ENCODE data around the gene CNGA4.
"Not testable (repeated sequence)": the region's sequence is repeated elsewhere in the genome, so short reads cannot be mapped to it uniquely, and the experiment has no call there.

CNGA4 gene

DNA sequence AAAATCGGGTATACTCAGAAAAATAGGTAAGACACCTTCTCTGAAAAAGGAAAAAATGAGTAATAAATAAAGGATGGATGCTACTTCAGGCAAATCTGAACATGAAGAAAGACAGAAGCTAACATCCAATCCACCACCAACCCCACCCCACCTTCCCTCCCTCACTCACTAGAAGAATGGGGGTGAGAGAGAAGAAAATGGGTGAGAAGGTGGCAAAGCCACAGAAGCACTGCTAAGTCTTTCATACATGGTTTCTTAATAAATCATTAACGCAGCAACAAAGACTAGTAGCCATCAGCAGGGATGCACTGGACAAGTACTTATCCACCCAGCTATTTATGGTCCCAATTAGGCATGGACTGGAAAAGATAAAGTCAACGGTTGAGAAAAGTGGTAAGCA, 10.4 kb upstream of the CNGA4 start:
- DNase-seq, result peak; percentile 6

DNA sequence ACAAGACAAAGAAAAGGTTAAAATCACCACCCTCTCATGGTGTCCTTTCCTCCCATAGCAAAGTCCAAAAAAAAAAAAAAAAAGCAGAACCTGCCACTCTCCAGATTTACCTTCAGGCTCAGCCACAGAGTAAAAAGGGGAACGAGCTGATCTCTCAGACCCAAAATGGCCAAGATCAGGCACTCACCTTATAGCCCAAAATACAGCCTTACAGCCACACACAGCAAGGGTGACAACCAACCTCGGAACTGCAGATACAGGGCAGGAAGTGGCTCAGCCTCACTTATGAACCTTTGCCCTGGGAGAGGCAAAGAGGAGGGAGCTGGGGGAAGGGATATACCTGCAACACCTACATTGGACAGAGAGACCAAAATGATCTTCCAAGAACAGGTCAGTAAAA, 9.0 kb upstream of the CNGA4 start:
- DNase-seq, result peak; percentile 30

DNA sequence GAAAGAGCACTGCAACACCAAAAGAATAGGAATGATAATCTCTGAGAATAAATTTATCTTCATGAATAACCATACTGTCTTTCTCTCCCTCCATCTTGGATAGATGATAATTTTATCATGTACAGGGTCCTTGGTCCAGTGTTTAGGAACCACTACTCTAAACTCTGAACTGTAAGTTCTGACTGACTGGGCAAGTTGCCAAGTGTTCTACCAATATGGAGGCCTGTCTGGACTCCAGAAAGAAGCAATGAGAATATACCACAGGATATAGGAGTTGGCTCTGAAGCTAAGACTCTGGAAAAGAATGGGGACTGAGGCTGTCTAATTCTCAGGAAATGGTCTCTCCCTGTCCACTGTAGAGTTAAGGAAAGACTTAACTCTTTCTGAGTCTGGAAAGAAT, 6.0 kb upstream of the CNGA4 start:
- DNase-seq, result no peak

DNA sequence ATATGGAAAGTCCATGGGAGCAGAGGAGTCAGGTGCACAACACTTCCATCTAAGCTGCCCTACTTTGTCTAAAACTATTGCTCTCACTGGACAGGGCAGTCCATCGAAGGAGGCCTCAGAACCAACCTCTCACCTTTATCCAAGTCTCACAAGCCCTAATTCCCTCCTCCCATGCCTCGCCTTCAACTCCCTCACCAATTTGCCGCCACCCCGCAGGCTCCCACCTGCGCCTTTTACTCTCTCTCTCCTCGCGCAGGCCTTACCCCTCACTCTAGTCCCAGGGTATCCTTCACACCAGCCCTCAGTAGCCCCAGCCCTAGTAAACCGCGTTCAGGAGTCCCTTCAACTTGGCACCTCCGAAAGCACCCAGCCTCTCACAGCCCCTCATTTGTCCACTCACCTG, 4.9 kb upstream of the CNGA4 start:
- DNase-seq, result no peak

DNA sequence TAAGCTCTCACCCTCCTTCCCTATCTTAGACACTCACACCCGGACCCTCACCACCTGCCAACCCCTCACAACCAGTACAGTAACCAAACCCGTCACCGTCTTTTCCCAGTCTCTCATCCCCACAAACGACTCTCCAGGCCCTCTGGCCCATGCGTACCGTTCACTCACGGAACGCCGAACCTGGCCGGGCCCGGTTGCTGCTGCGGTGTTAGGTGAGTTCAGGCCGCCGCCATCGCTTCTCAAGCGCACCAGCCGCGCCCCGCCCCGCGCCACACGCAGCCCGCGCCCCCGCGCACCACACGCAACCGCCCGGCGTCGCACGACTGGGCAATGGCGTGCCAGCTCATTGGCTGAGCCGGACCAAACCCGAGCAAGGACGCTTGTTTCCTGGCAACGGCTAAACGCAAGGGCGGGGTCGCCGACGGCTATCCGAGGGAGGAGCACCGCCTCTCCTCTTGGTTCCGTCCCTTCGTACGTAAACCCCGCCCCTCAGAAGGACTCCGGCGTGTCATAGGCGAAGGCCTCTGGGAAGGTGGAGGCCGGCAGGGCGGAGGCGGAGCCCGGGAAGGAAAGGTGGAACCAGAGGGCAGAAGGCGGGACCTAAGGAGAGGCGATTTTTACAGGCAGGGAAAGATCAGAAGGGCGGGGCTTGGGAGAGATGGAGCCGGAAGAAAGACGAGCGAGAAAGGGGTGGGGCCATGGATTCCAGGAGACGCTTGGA, 4.3 kb upstream of the CNGA4 start, which contains the start of gene FHIP1B:
Gene FHIP1B, minus strand, starts transcription at position 250 of the 721 bp plus-strand sequence. CDS start 10,120 bp downstream, outside the sequence.
- peak; percentile 100 for DNase-seq

DNA sequence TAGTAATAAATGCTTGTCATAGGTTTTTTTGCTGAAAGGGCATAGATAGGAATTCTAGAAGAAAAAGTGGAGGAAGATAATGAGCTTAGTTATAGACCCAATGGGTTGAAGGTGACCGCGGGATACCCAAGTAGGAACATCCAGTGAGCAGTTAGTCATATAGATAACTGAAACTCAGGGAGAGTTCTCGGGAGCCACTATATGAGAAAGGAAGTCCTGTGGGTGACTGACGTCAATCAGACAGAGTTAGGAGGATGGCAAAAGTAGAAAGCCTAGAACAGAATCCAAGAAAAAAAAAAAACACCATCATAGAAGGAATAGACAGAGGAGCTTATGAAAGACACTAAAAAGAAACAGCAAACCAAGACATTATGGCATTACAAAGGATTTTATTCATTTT, 1.6 kb upstream of the CNGA4 start:
- no peak for DNase-seq

DNA sequence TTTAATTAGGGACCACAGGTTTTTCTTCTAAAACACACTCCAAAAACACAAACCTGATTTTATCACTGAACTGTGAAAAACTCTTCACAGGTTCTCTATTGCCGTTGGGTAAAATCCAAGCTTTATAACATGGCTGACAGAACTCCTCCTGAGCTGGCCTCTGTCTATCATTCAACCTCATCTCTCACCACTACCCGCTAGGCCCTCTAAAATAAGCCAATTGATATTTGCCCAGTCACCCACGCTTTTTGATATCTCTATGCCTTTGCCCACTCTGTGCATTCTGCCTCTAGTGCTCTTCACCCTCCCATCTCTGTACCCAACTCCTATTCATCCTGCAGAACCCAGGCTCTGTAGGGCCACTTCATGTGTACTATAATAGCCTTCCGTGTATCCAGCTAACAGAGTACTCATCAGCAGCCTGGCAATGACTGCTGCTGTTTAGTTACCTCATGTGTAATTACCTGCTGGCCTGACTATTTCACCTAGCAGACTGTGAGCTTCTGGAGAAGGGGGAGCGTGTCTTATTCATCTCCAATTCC, 1.1 kb upstream of the CNGA4 start:
- DNase-seq, result no peak

DNA sequence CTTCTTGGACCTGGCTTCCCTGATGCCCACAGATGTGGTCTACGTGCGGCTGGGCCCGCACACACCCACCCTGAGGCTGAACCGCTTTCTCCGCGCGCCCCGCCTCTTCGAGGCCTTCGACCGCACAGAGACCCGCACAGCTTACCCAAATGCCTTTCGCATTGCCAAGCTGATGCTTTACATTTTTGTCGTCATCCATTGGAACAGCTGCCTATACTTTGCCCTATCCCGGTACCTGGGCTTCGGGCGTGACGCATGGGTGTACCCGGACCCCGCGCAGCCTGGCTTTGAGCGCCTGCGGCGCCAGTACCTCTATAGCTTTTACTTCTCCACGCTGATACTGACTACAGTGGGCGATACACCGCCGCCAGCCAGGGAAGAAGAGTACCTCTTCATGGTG, 1.2 kb downstream of the CNGA4 start:
- DNase-seq, result no peak

DNA sequence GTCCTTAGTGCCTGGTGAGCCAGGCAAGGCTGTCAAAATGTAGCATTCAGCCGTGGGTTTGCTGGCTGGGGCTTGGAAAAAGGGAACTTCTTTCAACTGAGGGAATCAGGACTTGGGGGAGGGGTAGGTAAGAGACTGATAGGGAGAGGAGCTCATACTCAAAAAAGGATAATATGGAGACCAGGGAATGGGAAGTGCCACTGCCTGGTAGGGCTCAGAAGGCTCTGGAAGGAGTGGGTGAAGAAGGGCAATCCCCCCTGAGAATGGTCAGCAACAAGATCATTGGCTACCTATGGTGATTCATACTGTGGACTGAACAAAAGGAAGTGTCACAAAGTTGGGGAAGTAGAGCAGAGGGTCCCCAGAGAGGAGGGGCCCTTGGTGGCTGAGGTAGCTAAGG, 1.9 kb downstream of the CNGA4 start:
- DNase-seq, result no peak

DNA sequence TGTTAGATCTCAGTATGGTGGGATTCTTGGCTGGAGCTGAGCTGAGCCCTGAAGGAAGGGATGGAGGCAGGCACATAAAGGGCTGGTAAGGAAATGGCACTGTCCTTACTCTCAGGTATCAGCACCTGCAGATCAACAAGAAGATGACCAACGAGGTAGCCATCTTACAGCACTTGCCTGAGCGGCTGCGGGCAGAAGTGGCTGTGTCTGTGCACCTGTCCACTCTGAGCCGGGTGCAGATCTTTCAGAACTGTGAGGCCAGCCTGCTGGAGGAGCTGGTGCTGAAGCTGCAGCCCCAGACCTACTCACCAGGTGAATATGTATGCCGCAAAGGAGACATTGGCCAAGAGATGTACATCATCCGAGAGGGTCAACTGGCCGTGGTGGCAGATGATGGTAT, 2.4 kb downstream of the CNGA4 start:
- no peak for DNase-seq

DNA sequence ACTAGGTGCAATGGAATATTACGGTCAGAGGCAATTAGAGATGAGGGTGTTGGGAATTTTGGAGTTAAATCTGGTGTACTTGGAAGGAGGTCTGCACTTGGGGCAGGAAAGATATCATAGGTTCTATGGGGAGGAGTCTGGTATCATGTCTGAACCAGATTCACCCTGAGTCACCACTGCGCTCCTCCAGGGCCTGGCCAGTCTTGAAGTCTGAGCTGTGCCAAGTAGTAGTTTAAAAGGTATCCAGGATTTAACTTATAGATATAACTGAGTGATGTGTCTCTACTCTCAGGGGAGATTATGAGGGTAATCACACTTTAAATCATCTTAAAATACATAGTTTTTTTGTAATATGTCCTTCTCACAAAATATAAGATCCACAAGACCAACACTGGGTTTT, 6.6 kb downstream of the CNGA4 start:
- no peak for DNase-seq

DNA sequence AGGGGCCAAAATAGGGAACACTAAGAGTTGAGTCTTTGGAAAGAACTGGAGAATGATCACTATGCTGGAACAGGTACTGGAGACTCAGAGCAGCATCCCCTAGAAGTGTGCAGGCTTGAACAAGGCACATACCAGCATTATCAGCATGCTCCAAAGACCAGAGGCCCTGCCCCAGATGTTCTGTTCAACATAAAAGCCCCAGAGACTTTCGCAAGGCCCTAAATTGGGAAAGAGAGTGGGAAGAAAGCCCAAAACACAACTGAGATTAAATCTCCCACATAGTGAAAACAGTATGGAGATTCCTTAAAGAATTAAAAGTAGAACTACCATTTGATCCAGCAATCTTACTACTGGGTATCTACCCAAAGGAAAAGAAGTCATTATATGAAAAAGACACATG, 9.4 kb downstream of the CNGA4 start:
- DNase-seq, result no peak

DNA sequence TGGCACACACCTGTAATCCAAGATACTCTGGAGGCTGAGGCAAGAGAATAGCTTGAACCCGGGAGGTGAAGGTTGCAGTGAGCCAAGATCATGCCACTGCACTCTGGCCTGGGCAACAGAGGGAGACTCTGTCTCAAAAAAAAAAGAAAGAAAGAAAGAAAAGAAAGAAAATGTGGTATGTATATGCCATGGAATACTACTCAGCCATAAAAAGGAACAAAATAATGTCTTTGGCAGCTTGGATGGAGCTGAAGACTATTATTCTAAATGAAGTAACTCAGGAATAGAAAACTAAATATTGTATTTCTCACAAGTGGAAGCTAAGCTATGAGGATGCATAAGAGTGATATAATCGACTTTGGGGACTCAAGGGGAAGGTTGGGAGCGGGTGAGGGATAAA, 10.0 kb downstream of the CNGA4 start:
- not testable (repeated sequence) for DNase-seq

DNA sequence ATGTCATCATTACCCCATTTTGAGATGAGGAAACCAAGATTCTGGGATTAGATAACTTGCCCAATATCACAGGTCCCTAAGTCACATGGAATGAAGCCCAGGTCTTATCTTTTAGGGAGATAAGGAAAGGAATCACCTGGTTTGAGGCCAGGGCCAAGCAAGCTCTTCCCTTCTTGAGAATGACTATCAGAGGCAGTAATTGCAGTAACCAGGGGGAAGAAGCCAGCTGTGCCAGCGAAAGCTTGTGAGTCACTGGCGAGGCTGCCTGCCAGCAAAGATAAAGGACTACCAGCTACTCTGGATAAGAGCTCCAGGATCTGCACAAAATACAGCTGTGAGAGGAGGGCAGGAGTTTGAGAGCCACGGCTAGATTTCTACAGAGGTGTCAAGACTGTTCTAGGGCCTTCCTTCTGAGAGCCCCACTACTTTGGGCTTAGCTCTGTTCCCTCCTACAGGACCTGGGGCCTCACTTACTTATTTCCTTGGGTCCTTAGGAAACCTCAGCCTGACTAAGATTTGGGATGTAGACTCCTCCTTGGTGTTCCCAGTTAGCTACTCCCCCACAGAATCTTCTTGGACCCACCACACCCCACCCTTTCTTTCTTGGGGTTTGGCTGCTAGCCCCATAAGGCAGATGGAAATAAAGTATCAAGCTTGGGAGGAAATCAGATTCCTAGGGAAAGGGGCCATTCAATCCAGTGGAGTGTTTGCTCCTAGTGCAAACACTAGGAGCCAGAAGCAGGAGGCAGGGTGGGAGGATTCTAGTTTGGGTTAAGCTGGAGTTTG, 11.1 kb downstream of the CNGA4 start:
- DNase-seq, result no peak

DNA sequence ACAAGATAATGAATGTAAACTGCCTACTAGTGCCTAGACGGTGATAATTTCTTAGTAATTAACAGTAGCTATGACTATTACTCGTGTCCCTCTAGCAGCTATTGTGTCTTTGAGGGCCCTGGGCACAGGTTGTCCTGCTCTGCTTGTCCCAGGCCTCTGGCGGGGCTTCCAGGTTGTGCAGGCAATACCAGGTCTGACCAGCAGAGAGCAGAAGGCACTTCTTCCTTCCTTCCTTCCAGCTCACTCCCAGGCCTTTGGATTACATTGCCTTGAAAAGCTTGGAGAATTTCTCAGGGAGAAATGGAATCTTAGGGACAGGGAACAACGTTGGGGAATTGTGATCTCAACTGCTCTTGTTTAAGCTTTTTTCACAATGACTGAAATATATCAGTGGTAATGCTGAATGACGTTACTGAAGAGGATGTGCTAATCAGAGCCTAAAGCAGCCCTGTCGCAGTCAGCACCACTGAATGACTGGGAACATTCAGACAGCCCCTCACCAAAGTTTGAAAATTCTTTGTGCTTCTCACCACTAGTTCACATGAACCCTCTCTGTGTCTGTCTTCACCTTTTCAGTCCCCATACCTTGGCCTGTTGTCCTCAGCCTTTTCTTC, 12.3 kb downstream of the CNGA4 start:
- peak; percentile 48 for DNase-seq

DNA sequence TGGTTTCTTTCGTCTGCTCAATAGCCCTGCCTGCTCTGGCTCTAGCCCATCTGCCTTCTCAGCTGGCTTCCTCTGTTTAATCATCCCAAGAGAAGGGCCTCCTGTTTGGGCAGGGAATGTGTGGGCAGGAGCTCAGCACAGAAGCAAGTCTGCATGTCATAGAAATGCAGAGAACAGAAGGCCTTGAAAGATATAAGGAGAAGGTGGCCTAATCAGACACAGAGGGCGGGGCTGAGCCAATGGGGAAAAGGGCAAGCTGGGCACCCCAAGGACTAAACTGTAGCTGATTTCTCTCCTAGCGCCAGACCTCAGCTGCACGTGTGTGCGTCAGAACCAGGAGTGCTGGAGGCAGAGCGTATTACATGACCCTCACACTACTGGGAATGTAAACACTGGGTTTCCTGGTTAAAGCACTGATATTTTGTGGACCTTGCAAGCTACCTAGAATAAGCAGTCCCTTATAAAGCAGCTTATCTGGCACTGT, 13.1 kb downstream of the CNGA4 start:
- no peak for DNase-seq

DNA sequence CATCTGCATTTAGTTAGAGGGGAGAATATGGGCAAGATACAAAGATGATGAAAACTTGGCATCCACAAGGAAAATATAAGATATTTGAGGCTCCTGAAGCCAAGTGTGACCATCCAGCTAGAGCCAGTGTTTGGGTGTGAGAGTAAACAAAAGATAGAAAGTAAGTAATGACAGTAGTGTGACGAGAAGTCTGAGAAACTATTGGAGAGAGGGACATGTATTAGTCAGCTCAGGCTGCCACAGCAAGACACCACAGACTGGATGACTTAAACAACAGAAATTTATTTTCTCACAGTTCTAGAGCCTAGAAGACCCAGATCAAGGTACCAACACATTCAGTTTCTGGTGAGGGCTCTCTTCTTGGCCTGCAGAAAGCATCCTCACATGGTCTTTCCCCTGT, 14.3 kb downstream of the CNGA4 start:
- no peak for DNase-seq

DNA sequence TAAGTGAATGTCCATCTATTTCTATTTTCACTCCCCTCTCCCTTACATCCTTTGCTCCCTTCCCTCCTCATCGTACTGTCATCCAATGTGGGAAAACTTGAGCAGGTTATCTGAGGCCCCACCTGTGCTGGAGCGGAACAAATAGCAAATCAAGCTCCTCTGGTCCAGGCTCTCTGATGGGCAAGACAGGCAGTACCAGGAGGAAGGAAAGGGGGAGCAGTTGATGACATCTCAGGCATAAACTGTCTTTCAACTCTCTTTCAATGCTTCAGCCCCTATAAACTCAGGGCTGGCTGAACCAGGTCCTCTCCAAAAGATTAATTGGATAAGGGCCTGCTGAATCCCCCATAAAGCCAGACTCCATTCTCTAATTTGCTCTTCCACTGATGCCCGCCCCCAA, 19.3 kb downstream of the CNGA4 start:
- no peak for DNase-seq

DNA sequence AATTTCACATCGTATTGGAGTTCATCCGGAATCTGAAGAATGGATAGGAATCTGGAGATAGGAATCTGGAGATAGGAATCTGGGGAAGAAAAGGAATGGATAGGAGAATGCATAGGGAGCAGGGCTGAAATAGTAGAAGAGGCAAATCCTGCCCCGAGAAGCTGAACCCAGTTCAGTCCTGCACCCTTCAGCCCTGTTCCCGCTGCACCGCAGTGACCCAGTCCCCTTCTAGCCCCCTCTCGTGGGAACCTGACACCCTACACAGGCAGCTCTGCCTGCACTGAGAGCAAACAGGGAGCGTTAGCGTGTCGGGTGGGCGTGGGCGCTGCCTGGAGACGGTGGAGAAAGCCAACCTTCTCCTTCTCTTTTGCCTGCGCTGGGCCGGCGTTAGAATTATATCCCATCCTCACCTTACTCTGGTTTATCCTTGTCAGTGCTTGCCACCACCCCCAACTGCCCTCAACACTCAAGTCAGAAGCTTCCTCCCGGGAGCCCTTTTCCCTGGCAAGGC, 19.7 kb downstream of the CNGA4 start:
- DNase-seq, result no peak

DNA sequence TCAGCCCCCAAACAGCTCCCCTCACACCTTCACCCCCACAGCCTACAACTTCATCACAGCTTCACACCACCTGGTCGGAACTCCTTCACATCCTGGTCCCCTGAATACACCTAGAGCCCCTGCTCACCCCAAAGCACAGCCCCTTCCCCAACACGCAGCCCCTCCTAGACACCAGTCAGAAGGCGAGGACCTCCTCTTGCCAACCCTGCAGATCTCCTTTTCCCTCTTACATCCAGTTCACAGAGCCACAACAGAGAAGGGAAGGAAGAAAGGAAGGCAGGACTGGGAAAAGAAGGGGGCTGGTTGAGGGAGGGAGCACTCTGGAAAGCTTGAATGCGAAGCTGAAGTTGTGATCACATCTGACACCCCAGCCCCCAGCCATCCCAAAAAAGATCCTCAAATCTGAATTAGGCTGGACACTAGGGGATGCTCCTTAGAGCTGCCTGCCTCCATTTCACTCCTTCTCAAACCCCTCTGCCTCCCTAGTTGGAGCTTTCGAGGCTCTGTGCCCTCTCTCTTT, 21.4 kb downstream of the CNGA4 start:
- no peak for DNase-seq

DNA sequence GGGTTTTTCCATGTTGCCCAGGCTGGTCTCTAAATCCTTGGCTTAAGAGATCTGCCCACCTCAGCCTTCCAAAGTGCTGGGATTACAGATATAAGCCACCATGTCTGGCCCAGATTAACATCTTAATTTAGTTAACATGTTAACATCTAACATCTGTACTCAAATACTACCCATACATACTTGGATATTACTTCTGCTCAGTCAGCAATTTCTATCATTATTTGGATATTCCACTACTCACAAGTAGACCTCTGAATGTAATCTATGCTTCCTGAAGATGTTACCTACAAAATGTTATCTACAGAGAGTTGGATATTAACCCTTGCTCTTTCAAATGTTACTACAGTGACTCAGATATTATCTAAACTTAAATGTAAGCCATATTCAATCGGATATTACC, 24.8 kb downstream of the CNGA4 start:
- no peak for DNase-seq

DNA sequence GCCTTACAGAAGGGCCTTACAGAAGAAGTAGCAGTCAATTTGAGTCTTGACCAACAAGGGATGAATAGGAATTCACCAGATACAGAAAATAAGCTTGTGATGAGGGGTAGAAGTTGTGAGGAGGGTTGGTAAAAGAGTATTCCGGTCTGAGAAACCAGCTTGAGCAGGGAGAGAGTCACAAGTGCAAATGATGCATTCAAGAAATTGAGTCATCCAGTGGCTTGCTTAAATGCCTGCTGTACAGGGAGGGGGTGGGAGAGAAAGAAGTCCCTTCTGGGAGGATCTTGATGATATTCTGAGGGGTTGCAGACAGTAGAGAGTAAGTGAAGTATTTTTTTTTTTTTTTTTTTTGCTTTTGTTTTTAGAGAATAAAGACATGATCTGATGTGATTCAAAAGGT, 29.9 kb downstream of the CNGA4 start:
- DNase-seq, result no peak

DNA sequence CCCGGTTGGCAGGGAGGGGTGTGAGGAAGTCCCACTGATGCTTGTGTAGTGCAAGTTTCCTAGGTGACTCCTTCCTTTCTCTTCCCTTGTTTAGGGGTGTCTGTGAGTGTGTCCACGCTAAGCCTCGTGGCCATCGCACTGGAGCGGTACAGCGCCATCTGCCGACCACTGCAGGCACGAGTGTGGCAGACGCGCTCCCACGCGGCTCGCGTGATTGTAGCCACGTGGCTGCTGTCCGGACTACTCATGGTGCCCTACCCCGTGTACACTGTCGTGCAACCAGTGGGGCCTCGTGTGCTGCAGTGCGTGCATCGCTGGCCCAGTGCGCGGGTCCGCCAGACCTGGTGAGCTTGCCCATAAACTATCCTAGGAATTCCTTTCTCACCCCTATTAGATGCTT, 31.1 kb downstream of the CNGA4 start:
- DNase-seq, result no peak
